Amniotic epithelial cell (primary cell): ENCODE results near the gene EBLN1.

ENCODE experiments used
- DNase-seq: peaks from one replicate; pipeline ENCODE4 v3.0.0-alpha.2; 2010; ENCODE audit warnings: low read depth

The EBLN1 gene

GRCh38 chr10:22217842-22218241 lies at the start of gene EBLN1:
Gene EBLN1, minus strand, starts transcription at chr10:22218015. Its CDS starts 8,032 bp downstream, at chr10:22209983.
- DNase-seq = no peak

GRCh38 chr10:22265839-22266537 lies 48.2 kb upstream of the EBLN1 start:
- DNase-seq = no peak

DNA sequence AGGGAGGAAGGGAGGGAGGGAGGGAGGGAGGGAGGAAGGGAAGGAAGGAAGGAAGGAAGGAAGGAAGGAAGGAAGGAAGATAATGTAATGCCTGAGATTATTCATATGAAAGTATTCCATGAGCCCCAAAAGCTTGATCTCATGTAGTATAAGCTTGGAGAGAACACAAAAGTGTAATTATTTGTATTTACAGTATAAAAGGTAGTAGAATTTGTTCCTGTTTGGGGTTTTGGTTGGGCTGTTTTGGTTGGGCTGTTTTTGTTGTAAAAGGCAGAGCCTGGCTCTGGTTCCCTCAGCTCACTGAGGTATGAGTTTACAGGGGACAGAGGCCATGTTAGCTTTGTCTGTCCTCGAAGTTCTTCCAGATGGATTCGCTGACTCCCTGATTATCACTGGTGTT lies 45.3 kb upstream of the EBLN1 start:
- no peak for DNase-seq

- peak; percentile 18 for DNase-seq
Observed at GRCh38 chr10:22259280-22259679, 41.5 kb upstream of the EBLN1 start.

GRCh38 chr10:22258471-22258870 lies 40.7 kb upstream of the EBLN1 start:
- DNase-seq = no peak

- DNase-seq = peak; percentile 12
Observed at GRCh38 chr10:22253580-22253882, 35.7 kb upstream of the EBLN1 start.

DNA sequence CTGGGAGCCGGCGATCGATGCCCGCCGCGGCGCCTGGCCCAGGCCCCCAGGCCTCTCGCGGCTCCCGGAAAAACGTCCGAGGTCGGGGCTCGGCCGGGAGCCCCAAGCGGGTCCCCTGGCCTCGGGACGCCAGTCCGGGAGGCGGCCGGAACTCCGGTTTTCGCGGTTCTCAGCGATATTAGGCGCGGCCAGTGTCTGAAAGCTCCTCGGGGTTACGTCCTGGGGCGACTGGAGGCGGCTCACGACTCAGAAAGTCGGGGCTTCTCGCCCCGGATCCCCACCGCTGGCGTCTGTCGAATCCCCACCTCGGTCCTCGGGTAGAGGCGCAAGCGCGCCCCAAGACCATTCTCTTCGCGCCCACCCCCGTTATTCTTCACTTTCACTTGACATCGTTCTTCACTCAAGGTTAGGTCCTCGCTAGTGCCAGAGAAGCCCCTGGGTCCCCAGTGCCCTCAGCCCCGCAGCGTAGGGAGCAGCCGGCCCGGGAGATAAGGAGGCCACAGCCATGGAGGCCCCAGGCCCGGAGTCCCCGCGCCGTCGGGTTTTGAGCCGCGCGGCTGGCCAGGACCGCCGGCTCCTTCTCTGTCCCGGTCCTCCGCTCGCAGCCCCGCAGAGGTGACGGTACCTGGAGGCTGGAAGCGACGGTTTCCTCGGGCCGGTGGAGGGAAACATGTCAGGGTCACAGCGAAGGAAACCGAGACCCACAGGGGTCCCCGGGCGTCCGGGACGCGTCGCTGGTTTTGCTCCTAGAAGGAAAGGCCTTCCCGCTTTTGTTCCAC lies 35.2 kb upstream of the EBLN1 start:
- DNase-seq = peak; percentile 11

DNA sequence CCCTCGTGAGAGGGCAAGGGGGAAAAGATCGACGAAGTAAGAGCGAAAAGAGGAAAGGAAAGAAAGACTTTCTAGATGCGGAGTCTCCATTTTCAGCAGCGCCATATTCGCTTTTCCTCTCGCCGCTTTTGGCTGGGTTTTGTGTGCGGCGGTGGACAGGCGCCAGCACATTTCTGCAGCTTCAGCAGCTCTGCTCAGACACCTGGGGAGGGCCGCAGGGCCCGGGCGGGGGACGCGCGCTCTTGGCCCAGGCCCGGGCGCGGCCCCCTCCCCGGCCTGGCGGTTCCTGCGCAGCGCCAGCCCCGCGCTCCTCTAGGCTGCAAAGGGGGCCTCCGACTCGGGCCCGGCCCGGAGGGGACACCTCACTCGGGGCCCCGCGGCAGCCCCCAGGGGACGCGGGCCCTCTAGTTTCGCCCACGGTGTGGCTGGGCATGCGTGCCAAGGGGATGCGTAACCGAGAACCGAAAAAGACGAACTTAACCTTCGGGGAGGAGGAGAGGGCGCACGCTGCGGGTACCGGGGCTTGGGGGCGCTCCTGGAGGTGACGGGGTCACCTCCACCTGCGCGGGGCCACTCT lies 34.5 kb upstream of the EBLN1 start:
- DNase-seq = peak; percentile 34

GRCh38 chr10:22251751-22252223 lies 34.0 kb upstream of the EBLN1 start:
- peak; percentile 38 for DNase-seq

- peak; percentile 33 for DNase-seq
Observed at GRCh38 chr10:22250897-22251660, 33.3 kb upstream of the EBLN1 start.

DNA sequence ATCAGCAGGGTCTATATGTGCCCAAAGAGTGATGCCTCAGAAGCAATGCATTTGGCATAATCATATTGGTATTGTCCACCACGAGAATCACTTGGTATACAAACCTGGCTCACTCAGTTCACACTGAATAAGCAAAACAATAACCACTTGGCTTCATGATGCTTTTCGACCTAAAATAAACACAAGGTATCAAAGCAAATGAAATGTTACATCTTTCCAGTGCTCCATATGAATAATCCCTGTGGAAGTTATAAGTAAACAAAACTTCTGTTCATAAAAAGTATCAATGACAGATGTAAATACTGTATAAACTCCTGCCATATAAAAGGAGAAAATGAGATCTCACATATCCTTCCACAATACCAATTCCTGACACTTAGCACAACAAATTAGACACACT lies 29.8 kb upstream of the EBLN1 start:
- peak; percentile 9 for DNase-seq

DNA sequence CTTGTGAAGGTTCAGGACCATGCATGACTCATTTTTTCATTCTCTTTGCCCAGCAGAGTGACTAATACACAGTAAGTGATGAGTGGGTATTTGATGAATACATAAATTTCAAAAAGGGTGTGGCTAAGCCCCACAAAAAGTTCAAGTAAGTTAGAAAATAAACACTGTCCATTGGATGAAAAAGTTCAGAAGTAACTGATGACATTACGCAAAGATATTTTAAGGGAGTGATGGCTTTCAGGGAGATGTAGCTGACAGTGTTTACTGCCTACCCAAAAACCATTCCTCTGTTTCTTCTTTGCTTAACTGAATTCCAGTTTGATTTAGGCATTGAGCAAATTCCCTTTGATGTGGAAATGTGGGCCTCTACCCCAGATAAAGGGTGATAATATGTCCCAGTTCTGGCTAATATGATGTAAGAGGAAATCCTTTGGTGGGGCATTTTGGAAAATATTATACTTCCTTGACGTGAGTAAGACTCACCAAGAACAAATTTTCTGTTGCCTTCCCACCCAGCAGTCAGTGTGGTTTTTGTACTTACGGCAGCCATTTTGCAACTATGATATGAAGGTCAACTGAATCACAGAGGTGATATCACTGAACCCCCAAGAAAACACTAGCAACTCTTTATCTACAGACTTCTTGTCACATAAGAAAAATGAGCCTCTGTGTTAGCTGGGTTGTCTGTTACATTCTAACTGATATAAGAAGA lies 29.0 kb upstream of the EBLN1 start:
- DNase-seq = peak; percentile 100

- DNase-seq = peak; percentile 74
Observed at GRCh38 chr10:22245567-22245966, 27.8 kb upstream of the EBLN1 start.

GRCh38 chr10:22244855-22245254 lies 27.0 kb upstream of the EBLN1 start:
- DNase-seq = no peak

DNA sequence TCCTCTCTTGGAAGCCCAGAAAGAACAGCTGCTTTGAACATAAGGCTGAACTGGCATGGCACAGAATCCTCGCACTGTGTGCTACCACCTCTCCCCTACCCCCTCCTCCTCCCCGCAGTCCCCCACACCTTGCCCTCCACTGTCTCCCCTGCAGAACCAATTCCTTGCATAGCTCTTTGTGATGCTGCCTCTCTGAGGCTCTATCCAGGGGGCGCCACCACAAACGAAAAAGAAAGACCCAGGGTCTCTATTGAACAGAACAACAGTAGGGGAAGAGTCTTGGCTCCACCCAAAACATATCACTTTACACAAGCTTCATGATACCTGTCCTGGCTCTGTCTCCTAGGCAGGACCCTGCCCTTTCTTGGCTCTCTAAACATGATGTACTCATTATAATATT lies 26.2 kb upstream of the EBLN1 start:
- DNase-seq = no peak

DNA sequence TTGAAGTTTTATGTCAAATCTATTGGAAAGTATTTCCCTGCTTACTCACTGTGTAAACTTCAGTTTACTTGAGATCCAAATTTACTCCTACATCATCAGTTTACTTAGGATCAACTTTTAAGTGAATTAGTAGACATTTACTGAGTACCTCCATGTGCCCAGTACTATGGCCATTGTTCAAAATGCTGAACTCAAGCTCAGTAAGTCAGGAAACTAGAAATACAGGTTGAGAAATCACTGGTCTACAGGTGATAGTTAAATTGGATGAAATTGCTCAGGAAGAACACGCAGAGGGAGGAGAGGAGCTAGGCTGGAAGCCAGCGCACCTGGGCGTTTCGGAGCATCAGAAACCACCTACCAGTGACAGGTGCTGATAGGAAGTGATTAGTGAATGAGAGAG lies 25.5 kb upstream of the EBLN1 start:
- DNase-seq = no peak

GRCh38 chr10:22231260-22231659 lies 13.4 kb upstream of the EBLN1 start:
- DNase-seq = no peak

- peak; percentile 68 for DNase-seq
Observed at GRCh38 chr10:22230158-22230833, 12.5 kb upstream of the EBLN1 start.

DNA sequence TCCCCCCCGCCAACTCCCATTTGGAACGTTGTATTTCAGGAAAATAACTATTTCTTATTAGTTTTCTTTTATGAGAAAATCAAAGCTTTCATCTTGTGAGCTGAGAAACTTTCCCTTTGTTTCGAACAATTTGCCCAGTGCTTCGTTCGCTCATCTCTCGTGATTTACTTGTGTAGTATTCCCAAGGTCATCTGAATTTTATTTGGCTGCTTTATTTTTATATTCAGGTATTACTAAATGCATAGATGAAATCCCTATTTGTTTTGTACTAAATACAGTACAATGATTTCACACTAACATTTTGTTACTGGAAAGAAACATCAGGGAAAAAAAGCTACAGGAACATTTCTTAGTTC lies 12.0 kb upstream of the EBLN1 start:
- DNase-seq = no peak

DNA sequence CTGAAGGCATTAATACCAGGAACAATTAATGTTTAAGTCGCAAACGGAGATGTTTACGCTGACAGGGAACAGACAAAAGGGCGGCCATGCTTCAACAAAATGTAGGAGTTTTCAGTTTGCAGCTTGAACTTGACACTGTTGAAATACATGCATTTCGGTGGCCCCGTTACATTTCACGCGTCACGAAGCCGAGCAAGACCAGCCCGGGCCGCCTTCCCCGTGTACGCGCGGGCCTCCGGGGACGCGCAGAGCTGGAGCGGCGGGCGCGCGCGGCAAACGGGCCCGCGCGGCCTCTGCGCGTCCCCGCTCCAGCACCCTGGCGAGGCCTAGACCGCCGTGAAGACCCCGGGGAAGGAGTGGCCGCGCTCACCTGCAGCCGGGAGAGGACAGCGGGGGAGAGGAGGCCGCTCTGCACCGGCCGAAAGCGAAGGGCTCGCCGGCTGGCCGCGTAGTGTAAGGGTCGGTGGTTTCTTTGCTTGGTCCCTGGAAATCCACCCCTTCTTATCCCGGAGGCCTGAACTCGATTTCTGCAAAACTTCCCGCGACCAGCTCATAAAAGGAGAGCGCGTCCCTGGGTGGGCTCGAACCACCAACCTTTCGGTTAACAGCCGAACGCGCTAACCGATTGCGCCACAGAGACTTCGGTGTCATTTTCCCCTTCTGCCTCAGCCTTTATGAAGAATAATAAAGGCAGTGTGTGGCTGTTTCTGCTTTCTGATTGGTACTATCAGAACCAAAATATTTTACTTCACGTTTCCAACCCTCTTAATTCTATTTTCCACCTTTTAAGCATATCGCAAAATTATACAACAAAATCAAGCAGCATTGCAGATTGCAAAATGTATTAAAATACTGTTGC lies 11.4 kb upstream of the EBLN1 start:
- peak; percentile 89 for DNase-seq
